NCI-H1930 (cell line): Measurements from ENCODE around the gene ERVV-1.
"Not testable (repeated sequence)": the region's sequence is repeated elsewhere in the genome, so short reads cannot be mapped to it uniquely, and the experiment has no call there.

Experiments used
- DNase-seq, 2 experiments: peaks; one replicate each; lab custom pipeline; 2025; lab: John Stamatoyannopoulos, UW

Gene ERVV-1, protein sequence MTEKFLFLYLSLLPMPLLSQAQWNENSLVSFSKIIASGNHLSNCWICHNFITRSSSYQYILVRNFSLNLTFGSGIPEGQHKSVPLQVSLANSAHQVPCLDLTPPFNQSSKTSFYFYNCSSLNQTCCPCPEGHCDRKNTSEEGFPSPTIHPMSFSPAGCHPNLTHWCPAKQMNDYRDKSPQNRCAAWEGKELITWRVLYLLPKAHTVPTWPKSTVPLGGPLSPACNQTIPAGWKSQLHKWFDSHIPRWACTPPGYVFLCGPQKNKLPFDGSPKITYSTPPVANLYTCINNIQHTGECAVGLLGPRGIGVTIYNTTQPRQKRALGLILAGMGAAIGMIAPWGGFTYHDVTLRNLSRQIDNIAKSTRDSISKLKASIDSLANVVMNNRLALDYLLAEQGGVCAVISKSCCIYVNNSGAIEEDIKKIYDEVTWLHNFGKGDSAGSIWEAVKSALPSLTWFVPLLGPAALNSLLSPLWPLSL

DNA sequence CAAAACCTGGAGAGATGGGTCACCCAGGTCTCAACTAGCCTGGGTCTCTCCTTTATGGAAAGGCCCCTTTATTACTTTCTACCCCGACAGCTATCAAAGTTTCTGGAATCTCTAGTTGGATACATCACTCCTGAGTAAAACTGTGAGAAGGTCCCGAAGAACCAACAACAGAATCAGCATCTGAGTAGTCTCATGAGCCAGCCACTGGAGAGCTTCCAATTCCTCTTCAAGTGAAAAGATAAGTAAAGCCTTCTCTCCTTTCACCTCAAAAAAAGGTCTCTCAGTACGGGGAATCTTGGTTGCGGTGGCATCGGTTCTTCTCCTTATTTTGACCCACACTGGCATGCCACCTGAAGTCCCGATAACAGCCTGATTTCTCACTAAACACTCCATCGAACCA, at the start of gene ERVV-1:
Gene ERVV-1 (plus strand): TSS at position 301 of the 400 bp plus-strand sequence. CDS start 170 bp downstream, outside the sequence.
- no peak for DNase-seq

DNA sequence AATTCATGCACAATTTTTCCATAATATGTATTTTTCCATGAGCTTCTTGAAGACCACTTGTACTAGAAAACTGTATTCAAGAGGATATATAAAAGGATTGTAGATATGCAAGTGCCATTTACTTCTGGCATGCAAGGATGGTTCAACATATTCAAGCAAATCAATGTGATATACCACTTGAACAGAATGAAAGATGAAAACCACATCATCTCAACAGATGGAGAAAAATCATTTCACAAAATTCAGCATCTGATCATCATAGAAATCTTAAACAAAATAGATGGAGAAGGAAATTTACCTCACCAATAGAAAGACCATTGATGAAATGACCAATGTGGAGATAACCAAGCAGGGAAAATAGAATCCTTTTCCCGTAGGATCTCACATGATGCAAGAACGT, 45.9 kb upstream of the ERVV-1 start:
- no peak for DNase-seq

DNA sequence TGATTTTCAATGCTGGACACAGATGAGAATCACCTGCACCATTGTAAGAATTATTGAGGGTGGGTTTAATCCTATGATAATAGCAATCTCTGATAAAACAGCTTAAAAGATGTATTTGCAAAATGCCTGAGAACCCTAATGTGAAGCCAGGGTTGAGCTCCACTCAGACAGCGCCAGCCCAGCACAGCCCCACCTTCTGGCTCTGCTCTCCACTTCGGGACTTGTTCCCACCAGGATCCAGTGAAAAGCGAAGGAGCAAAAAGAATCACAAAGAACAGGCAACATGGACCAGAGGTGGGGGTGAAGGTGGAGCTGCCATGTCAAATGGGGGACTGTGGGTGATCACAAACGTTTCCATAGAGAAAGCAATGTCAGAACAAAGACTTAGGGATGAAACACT, 32.4 kb upstream of the ERVV-1 start:
- DNase-seq = no peak

DNA sequence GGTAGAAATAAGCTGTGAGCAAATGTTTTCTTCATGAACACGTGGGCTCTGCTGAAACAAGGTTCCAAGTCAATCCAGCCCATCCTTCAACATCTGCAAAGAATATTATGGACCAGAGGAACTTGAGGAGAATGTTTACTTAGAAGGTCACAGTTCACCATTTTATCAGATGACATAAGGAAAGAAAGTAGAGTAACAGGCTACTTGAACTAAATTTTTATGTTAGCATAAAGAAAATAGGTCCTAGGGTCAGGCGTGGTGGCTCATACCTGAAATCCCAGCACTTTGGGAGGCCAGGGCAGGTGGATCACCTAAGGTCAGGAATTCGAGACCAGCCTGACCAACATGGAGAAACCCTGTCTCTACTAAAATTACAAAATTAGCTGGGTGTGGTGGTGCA, 30.6 kb upstream of the ERVV-1 start:
- not testable (repeated sequence) for DNase-seq

DNA sequence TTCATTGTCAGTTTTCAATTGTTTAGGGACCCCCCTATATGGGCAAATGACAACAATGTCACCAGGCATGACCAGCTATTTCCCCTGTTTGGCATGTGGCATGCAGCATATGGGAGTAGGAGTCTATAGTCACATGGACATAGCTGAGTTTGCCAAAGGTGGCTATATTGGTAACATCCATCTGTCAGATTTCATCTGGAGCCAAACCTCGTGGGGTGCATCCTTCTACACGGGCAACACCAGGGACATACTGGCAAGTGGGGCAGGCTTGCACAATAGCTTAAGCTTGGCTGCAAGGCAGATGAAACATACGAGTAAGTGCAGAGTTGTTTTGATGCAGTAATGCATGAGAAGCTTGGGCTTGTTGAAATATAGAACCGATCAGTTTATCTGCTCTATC, 26.5 kb upstream of the ERVV-1 start:
- DNase-seq = no peak

DNA sequence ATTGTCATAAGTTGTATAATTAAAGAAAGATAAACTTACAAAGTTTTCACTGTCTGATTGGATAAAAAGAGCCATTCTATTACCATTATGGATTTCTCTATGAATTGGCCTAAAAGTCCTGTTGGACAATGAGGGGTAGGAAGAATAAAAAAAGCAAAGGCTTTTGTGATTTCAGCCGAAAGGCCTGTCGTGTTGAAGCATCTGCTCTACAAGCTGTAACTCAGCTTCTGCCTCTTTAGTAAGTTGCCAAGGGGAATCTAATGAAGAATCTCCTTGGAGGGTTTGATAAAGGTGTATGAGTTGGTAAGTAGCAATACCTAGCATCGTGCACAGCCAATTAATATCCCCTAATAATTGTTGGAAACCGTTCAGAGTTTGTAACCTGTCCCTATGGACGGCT, 25.2 kb upstream of the ERVV-1 start:
- DNase-seq = no peak

DNA sequence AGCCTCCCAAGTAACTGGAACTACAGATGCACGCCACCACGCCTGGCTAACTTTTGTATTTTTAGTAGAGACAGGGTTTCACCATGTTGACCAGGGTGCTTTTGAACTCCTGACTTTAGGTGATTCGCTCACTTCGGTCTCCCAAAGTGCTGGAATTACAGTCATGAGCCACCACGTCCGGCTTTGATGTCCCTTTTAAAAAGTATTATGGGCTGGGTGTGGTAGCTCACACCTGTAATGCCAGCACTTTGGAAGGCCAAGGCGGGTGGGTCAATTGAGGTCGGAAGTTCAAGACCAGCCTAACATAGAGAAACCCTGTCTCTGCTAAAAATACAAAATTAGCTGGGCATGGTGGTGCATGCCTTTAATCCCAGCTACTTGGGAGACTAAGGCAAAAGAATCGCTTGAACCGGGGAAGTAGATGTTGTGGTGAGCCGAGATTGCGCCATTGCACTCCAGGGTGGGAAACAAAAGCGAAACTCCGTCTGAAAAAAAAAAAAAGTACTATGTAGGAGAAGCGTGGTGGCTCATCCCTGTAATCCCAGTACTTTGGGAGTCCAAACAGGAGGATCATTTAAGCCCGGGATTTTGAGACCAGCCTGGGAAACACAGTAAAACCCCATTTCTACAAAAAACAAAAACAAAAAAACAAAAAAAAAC, 22.8 kb upstream of the ERVV-1 start:
- DNase-seq = no peak

DNA sequence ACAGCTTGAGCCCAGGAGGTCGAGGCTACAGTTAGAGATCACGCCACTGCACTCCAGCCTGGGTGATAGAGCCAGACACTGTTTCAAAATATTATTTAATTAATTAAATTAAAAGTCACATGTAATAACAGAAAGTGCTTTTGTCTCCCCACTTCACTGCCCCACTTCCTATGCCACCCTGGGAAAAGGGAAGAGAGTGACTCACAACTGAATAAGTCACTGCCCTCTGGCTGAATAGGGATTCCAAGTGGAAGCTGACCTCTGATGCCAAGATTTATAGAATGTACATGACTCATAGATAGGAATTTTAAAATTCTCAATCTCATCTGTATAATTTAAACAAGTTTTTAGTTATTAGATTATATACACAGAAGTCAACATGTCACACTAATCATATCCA, 22.2 kb upstream of the ERVV-1 start:
- DNase-seq = no peak

DNA sequence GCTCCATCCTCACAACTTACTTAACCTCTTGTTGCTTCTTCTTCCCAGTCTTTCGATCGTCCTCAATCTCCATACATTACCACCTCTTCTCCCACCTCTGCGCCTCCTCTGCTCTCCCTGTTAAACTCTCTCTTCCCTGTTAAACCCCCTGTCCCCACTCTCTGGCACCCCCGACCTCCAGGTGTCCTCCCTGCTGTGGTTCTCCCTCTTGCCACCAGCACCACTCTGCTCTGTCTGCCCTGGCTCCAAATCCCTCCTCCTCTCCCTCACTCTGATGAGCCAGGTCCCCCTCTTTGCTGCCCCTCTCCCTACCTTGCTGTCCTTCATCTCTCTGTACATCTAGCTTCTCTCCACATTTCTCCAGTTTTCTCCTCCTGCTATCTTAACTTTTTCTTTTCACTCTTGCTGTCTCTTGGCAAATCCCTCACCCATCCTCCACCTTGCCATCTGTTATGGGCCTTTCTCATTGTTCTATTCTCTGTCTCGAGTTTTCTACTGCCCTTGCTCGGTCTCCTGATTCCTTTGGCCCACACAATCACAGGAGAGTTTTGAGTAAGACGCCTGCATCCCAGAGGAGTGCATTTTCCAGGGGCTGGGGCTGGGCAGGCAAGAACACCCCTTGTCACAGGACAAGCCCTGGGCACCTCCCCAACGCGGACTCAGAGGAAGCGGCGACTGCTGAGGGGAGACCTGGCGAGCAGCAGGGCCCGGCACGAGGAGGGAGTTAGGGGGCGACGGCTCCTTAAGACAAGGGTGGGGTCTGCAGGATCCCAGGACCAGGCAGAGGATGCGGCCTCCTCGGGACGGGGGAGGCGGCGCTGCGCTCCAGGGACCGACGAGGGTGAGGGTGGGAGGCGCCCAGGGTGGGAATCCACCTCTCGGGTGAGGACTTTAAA, 21.4 kb upstream of the ERVV-1 start:
- DNase-seq = no peak

DNA sequence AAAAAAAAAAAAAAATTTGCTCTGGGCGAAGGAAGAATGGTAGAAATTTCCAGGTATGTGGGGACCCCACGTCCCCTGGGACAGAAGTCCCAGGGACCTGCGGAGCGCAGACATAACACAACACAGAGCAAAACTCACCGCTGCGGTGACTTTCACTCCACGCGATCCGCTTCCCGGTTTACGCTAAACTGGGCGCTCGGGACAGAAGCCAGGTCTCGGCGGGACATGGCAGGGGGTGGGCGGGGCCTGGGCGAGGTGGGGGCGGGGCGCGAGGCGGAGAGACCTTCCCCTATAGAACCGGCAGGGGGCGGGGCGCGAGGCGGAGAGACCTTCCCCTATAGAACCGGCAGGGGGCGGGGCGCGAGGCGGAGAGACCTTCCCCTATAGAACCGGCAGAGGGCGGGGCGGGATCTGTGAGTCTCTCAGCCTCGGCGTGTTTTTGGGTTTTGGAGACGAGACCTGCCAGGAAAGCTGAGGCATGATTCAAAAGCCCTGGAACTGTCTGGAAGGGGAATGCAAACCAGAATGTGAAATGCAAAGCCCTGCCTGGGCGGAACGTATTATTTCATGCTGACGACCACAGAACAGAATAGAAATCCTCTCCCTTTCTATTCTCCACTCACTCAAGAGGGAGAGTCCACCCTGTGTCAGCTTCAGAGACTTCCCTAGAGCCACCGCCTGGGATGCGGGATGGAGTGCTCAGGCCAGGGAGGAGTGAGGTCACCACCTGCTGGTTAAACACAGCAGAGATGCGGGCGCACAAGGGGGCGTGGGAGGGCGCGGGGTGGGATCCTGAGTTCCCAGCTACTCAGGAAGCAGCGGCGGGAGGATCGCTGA, 20.2 kb upstream of the ERVV-1 start:
- peak; percentile 78 to 87 for DNase-seq

DNA sequence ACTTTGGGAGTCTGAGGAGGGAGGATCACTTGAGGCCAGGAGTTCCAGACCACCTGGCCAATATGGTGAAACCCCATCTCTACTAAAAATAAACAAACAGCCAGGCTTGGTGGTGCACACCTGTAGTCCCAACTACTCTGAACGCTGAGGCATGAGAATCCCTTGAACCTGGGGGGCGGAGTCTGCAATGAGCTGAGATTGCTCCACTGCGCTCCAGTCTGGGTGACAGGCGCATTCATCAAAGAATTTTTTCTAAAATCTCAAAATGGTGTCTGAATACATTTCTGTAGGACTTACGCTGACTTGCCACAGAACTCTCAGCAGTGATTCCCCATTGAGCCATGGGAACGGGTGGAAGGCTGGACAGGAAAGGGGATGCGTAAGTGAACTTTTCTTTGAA, 18.0 kb upstream of the ERVV-1 start:
- DNase-seq = no peak

DNA sequence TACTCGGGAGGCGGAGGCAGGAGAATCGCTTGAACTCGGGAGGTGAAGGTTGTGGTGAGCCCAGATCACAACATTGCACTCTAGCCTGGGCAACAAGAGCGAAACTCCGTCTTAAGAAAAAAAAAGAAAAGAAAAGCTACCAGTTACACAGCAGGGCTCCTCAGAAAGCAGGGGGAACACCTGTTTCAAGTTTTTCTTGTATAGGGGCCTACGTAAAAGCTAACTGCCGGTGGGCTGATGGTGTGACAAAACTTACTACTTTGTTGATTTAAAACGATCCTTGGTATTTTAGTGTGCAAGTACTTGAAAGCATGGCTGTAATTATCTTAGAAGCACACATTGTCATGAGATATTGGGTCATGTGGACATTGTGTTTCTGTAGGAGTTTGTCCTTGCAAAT, 15.7 kb upstream of the ERVV-1 start:
- DNase-seq = no peak

DNA sequence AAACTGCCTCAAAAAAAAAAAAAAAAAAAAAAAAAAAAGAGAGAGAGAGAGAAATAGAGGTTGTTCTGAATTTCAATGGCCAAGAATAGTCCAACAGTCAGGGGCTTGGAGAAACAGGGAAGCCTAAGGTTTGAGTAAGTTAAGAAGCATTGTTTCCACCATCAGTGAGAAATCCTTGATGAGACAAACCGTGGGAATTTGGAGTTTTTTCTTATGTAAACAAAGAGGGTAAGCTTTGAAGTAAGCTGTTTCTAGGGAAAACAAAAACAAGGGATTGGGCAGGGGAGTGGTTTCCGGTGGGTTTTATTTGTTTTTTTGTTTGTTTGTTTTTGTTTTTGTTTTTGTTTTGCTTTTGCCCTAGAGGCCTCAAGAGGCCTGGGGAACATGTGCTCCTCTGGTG, 11.2 kb upstream of the ERVV-1 start:
- no peak for DNase-seq

DNA sequence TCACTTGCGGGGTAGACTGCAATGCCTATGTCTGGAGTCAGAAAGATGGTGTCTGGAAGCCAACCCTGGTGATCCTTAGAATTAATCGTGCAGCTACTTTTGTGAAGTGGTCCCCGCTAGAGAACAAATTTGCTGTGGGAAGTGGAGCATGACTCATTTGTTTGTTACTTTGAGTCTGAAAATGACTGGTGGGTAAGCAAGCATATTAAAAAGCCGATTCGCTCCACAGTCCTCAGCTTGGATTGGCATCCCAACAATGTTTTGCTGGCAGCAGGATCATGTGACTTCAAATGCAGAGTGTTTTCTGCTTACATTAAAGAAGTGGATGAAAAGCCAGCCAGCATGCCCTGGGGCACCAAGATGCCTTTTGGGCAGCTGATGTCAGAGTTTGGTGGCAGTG, 9.5 kb upstream of the ERVV-1 start:
- DNase-seq = no peak

DNA sequence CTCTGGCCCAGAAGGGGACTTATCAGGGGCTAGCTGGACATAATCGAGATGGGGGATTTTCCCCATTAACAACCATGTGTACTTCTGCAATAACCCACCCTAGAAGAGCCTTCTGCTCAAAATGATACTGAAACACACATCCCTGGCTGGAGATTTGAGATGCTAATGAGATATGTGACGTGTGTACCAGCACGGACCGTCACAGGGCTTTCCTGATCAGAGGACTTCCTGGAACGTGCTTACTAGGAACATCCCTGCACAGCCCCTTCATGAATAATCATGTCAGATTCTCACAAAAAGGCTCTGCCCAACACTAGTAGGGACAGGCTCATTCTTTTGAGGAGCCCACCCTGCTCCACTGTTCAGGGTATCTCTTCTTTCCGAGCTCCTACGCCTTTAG, 6.5 kb upstream of the ERVV-1 start:
- no peak for DNase-seq

DNA sequence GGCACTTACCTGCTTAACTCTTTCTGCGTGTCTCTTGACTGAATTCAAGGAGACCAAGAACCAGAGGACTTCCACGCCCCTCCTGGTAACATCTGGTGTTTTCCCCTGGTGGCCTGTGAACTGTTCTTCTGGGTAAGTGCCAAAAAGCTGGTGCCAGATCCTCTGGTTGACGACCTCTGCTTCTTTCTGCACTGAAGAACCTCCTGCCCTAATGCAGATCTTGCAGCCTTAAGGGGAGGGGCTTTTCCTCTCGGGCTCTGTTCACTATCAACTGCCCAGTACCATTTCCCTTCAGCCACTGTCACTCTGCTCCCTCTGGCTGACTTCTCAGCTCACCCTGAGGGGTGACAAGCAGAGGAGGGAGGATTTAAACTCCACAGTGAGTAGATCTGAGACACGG, 6.1 kb upstream of the ERVV-1 start:
- no peak for DNase-seq

DNA sequence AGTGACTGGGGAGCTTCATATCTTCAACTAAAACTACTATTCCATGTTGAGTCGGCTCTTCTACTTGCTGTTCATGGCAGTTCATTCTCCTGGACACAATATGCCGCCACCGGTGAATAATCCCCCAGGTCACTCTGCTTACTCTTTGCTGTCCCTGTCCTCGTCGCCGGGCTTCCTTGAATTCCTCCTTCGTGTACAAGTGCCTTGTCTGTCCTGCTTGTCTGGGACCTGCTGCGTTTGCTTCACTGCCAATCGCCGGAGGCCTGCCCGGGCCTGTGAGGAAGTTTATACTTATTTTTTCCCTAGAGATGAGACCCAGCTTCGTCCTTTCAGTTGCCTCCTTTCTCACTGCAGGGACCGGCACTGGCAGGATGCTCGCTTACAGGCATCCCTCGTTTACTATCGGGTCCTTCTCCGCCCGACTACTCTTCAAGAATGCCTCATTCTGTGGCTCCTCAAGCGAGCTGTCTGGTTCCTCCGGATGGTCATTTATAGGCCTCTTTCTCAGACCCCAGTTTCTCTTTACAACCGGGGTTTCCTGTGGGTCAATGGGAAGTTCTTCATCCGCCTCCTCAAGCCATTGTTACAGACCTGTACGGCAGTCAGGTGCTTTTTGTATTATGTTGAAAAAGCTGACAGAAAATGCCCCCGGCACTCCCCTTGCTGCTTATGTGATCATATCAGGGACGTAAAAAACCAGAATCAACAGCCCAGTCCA, 5.5 kb upstream of the ERVV-1 start:
- DNase-seq = no peak

DNA sequence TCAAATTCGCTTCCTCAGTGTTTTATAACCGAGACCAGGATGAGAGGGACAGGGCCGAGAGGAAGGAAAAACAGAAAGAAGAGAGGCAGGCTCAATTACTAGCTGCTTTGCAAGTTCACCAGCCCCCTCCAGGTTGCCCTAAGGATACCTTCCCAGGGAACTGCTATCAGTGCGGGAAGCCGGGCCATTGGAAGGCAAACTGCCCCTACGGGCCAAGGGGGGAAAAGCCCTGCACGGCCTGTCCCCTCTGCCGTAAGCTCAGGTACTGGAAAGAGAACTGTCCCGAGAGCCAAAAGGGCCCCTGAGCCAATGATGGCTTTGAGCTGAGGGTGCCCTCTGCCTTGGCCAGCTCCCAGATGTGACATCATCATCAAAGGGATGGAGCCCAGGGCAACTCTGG, 3.2 kb upstream of the ERVV-1 start:
- no peak for DNase-seq

DNA sequence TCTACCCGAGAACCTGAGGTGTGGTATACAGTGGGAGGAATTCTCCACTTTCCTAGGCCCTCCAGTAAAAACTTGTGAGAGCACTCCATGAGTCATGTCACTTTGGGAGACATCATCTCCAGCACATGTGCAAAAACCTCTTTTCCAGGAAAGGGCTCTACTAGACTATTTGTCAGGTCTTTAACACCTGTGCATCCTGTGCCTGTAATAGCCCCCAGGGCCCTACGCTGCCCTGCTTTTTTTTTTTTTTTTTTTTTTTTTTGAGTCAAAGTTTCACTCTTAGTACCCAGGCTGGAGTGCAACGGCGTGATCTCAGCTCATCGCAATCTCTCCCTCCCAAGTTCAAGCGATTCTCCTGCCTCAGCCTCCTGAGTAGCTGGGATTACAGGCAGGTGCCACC, 1.7 kb upstream of the ERVV-1 start:
- no peak for DNase-seq

DNA sequence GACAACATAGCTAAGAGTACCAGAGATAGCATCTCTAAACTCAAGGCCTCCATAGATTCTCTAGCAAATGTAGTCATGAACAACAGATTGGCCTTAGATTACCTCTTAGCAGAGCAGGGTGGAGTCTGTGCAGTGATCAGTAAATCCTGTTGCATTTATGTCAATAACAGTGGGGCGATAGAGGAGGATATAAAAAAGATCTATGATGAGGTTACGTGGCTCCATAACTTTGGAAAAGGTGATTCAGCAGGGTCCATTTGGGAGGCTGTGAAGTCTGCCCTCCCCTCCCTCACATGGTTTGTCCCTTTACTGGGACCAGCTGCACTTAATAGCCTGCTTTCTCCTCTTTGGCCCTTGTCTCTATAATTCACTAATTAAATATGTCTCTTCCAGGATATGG, 1.4 kb downstream of the ERVV-1 start:
- DNase-seq = no peak

DNA sequence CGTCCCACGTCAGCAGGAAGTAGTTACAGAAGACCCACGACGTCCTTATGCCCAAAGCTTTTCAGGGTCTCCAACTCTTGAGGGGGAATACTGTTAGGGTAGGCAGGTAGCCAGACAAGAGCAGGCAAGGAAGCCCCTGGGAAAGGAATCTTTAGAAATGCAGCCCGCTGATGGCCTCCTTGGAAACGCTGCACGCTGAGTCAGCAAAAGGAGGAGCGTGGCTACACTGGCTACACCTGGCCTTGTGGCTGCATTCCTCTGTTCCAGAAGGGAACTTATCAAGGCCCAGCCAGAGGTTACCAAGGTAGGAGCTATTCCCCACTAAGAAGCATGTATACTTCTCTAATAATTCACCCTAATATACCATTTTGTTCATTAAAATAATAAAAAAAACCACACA, 2.0 kb downstream of the ERVV-1 start:
- DNase-seq = no peak
